ENCODE results near the gene ANXA4. TPM values are rescaled to one million over a fixed set of nuclear protein-coding genes. Genes with fewer than 3 reads are reported as not detected.

ANXA4 gene
- total and polyA plus RNA-seq, 2 experiments from 2014 or later = 107 to 231 TPM

- 88% methylated on average over 5 of the region's 5 CpGs for WGBS (ENCODE audit: low lambda C conversion rate, missing lambda C conversion rate)
- Histone ChIP-seq H3K4me1 (ENCODE audit: insufficient read depth) (peaks cover 78% of the 10 kb centered on the region), H3K27ac (peak overlapping the region; percentile 87)
Observed at GRCh38 chr2:69768235-69768634, 26.3 kb downstream of the ANXA4 start.

GRCh38 chr2:69768789-69769188 is 26.9 kb downstream of the ANXA4 start:
- Histone ChIP-seq H3K36me3 (replicated peaks; ENCODE audit: insufficient read depth, low read depth) (no peaks in the 10 kb centered on the region), H3K27me3 (no peaks in the 10 kb centered on the region), H4K20me1 (ENCODE audit: insufficient read depth, poor library complexity, severe bottlenecking) (no peaks in the 10 kb centered on the region), H3K4me2 (no peak overlapping the region), H2AFZ (no peak overlapping the region), H3K79me2 (peaks cover 66% of the 10 kb centered on the region), H3K9me2 (replicated peaks; ENCODE audit: insufficient read depth) (no peaks in the 10 kb centered on the region), H3K4me1 (ENCODE audit: insufficient read depth) (peaks cover 73% of the 10 kb centered on the region), H3K9me3 (ENCODE audit: low read depth) (no peaks in the 10 kb centered on the region), H3K27ac (peak overlapping the region; percentile 87), H3K4me3 (no peak overlapping the region)
- no peak for DNase-seq (ENCODE audit: low spot score)
- TF ChIP-seq CTCF (IDR thresholded peaks at IDR 0.05; ENCODE audit: poor library complexity) = no peak
- TF ChIP-seq EZH2phosphoT487 (IDR thresholded peaks at IDR 0.05; ENCODE audit: low read depth, severe bottlenecking, unreplicated experiment) = no peak
- no peak for TF ChIP-seq EZH2 (IDR thresholded peaks at IDR 0.05; ENCODE audit: borderline replicate concordance)
- WGBS (ENCODE audit: low lambda C conversion rate, missing lambda C conversion rate) = 90% methylated on average over 2 of the region's 2 CpGs

More at GRCh38 chr2:69768235-69768634, 26.3 kb downstream of the ANXA4 start:
- no peak overlapping the region for H3K4me3 ChIP-seq
- no peak for TF ChIP-seq EZH2 (IDR thresholded peaks at IDR 0.05; ENCODE audit: borderline replicate concordance)
- no peaks in the 10 kb centered on the region for H3K27me3 ChIP-seq
- H2AFZ ChIP-seq = no peak overlapping the region
- no peaks in the 10 kb centered on the region for H4K20me1 ChIP-seq (ENCODE audit: insufficient read depth, poor library complexity, severe bottlenecking)
- H3K9me2 ChIP-seq (replicated peaks; ENCODE audit: insufficient read depth) = no peaks in the 10 kb centered on the region
- H3K4me2 ChIP-seq = no peak overlapping the region
- no peaks in the 10 kb centered on the region for H3K36me3 ChIP-seq (replicated peaks; ENCODE audit: insufficient read depth, low read depth)
- H3K9me3 ChIP-seq (ENCODE audit: low read depth) = no peaks in the 10 kb centered on the region
- DNase-seq (ENCODE audit: low spot score) = no peak
- H3K79me2 ChIP-seq = peaks cover 64% of the 10 kb centered on the region

GRCh38 chr2:69769272-69769671 is 27.3 kb downstream of the ANXA4 start:
- peaks cover 68% of the 10 kb centered on the region for H3K4me1 ChIP-seq (ENCODE audit: insufficient read depth)
- TF ChIP-seq CTCF (IDR thresholded peaks at IDR 0.05; ENCODE audit: poor library complexity) = no peak
- no peak for TF ChIP-seq EZH2phosphoT487 (IDR thresholded peaks at IDR 0.05; ENCODE audit: low read depth, severe bottlenecking, unreplicated experiment)
- no peak for TF ChIP-seq EZH2 (IDR thresholded peaks at IDR 0.05; ENCODE audit: borderline replicate concordance)

GRCh38 chr2:69770193-69770702 is 28.3 kb downstream of the ANXA4 start:
- H4K20me1 ChIP-seq (ENCODE audit: insufficient read depth, poor library complexity, severe bottlenecking) = no peaks in the 10 kb centered on the region
- no peak overlapping the region for H2AFZ ChIP-seq
- no peaks in the 10 kb centered on the region for H3K9me2 ChIP-seq (replicated peaks; ENCODE audit: insufficient read depth)
- TF ChIP-seq CTCF (IDR thresholded peaks at IDR 0.05; ENCODE audit: poor library complexity) (no peak), EZH2 (IDR thresholded peaks at IDR 0.05; ENCODE audit: borderline replicate concordance) (no peak), EZH2phosphoT487 (IDR thresholded peaks at IDR 0.05; ENCODE audit: low read depth, severe bottlenecking, unreplicated experiment) (no peak)
- H3K4me1 ChIP-seq (ENCODE audit: insufficient read depth) = peaks cover 60% of the 10 kb centered on the region
- WGBS (ENCODE audit: low lambda C conversion rate, missing lambda C conversion rate) = 67% methylated on average over 5 of the region's 5 CpGs
- no peak overlapping the region for H3K4me3 ChIP-seq
- no peaks in the 10 kb centered on the region for H3K27me3 ChIP-seq
- peak; percentile 79 for DNase-seq (ENCODE audit: low spot score)
- no peaks in the 10 kb centered on the region for H3K36me3 ChIP-seq (replicated peaks; ENCODE audit: insufficient read depth, low read depth)
- no peaks in the 10 kb centered on the region for H3K9me3 ChIP-seq (ENCODE audit: low read depth)
- peaks cover 71% of the 10 kb centered on the region for H3K79me2 ChIP-seq
- peak overlapping the region; percentile 7 for H3K4me2 ChIP-seq
- H3K27ac ChIP-seq = peak overlapping the region; percentile 87

More at GRCh38 chr2:69769272-69769671, 27.3 kb downstream of the ANXA4 start:
- DNase-seq (ENCODE audit: low spot score) = no peak
- peak overlapping the region; percentile 7 for H3K4me2 ChIP-seq
- no peaks in the 10 kb centered on the region for H3K36me3 ChIP-seq (replicated peaks; ENCODE audit: insufficient read depth, low read depth)
- no peak overlapping the region for H2AFZ ChIP-seq
- peak overlapping the region; percentile 87 for H3K27ac ChIP-seq
- no peak overlapping the region for H3K4me3 ChIP-seq
- H3K9me2 ChIP-seq (replicated peaks; ENCODE audit: insufficient read depth) = no peaks in the 10 kb centered on the region
- peaks cover 69% of the 10 kb centered on the region for H3K79me2 ChIP-seq
- no peaks in the 10 kb centered on the region for H3K27me3 ChIP-seq
- WGBS (ENCODE audit: low lambda C conversion rate, missing lambda C conversion rate) = 64% methylated on average over 1 of the region's 1 CpG
- H4K20me1 ChIP-seq (ENCODE audit: insufficient read depth, poor library complexity, severe bottlenecking) = no peaks in the 10 kb centered on the region
- H3K9me3 ChIP-seq (ENCODE audit: low read depth) = no peaks in the 10 kb centered on the region
